K562 (cell line): ENCODE measurements around the gene CCND3. TPM values are rescaled to one million over a fixed set of nuclear protein-coding genes. Genes with fewer than 3 reads are reported as not detected.
A peak's percentile ranks its signal among the peaks of the same experiment; 100 is the strongest.

Source experiments
- BRF1 ChIP-seq: IDR thresholded peaks from 3 replicates; pipeline ENCODE4 v1.6.1; 2011; ENCODE audit warnings: borderline replicate concordance, mild to moderate bottlenecking; ENCODE audit not compliant: insufficient read length; ENCODE audit errors: extremely low read depth
- HMG20B ChIP-seq: fragments of 250-450 bp; sonication (Bioruptor Pico); IDR thresholded peaks from 2 replicates; pipeline ENCODE4 v1.5.0; 2021; ENCODE audit warnings: mild to moderate bottlenecking
- HMGXB4 ChIP-seq: sonication (generic); formaldehyde crosslinking; IDR thresholded peaks from 2 replicates; pipeline ENCODE4 v1.8.1; 2023; ENCODE audit warnings: mild to moderate bottlenecking, missing genetic modification reagents
- MXI1 ChIP-seq: IDR thresholded peaks from 2 replicates; pipeline ENCODE4 v1.6.1; 2011; ENCODE audit warnings: low read depth, mild to moderate bottlenecking, improper control_type of control experiment, low read length
- PCBP2 ChIP-seq: fragments of 200-400 bp; formaldehyde crosslinking; IDR thresholded peaks from 2 replicates; pipeline ENCODE4 v1.6.1; 2018; ENCODE audit warnings: low read length, low read depth, mild to moderate bottlenecking, moderate library complexity; ENCODE audit not compliant: poor library complexity, severe bottlenecking
- PTTG1 ChIP-seq: fragments of 450-650 bp; IDR thresholded peaks from 2 replicates; pipeline ENCODE4 v1.6.1; 2016; ENCODE audit warnings: low read depth, mild to moderate bottlenecking, missing genetic modification characterization, missing compliant biosample characterization
- THAP12 ChIP-seq: fragments of 250-450 bp; sonication (Bioruptor Pico); IDR thresholded peaks from 2 replicates; pipeline ENCODE4 v1.9.0; 2021; ENCODE audit warnings: mild to moderate bottlenecking, inconsistent platforms
- U2AF2 ChIP-seq: fragments of 200-400 bp; formaldehyde crosslinking; optimal IDR thresholded peaks from 2 replicates; pipeline ENCODE3; 2017; ENCODE audit warnings: low read depth, mild to moderate bottlenecking, low read length
- ZNF316 ChIP-seq: fragments of 450-650 bp; IDR thresholded peaks from 2 replicates; pipeline ENCODE4 v1.6.1; 2016
- ZNF407 ChIP-seq: fragments of 450-650 bp; IDR thresholded peaks from 2 replicates; pipeline ENCODE4 v1.6.1; 2016; ENCODE audit warnings: low read depth
- ZNF592 ChIP-seq: fragments of 450-650 bp; IDR thresholded peaks from 2 replicates; pipeline ENCODE4 v1.6.1; 2017; ENCODE audit warnings: antibody characterized with exemption, mild to moderate bottlenecking
- ZNF785 ChIP-seq: fragments of 250-450 bp; sonication (Bioruptor Pico); IDR thresholded peaks from 2 replicates; pipeline ENCODE4 v1.4.0; 2020; ENCODE audit warnings: mild to moderate bottlenecking
- polyA plus RNA-seq, 8 experiments: library from polyadenylated mRNA; depleted of rRNA in 4 of 8; stranded (reverse) in 5 of 8; unstranded in 3 of 8; fragments of >200 nt; fragmentation: Nextera tagmentation in 2 of 8; fragmentation: Illumina TruSeq in 1 of 8; extraction: Ambion mirVana in 2 of 8; extraction: Trizol in 1 of 8; gene quantifications; 2 replicates each; pipeline versions ENCODE4 v1.2.1 to v1.2.3, GENCODE V29; 2011 to 2014; ENCODE audit warnings: inconsistent platforms in 1 of 8, missing spikeins in 1 of 8
- total RNA-seq, 7 experiments: library from RNA; depleted of rRNA in 6 of 7; stranded (reverse); fragments of >200 nt in 6 of 7; fragmentation: Illumina TruSeq in 2 of 7; extraction: Trizol in 2 of 7; gene quantifications; 2 replicates each; pipeline versions ENCODE4 v1.2.1 to v1.2.3, GENCODE V29; 2011 to 2021; ENCODE audit warnings: low replicate concordance in 1 of 7

CCND3 gene
- total and polyA plus RNA-seq, 9 of the 15 experiments (the other 6 are each of a cell fraction or from before 2014, with no cell fraction given): 21.5 to 204 (median 97.4) TPM

GRCh38 chr6:41957117-41957516, 15.5 kb upstream of the CCND3 start (continued):
- no peak for TF ChIP-seq PCBP2
- TF ChIP-seq THAP12: no peak
- TF ChIP-seq U2AF2: no peak
- TF ChIP-seq ZNF592: peak; percentile 64
- no peak for TF ChIP-seq PTTG1 (tag)
- TF ChIP-seq ZNF316: no peak
- TF ChIP-seq ZNF407: no peak
- TF ChIP-seq MXI1: no peak
- no peak for TF ChIP-seq HMGXB4 (CRISPR knock-in tag)
- no peak for TF ChIP-seq BRF1
- no peak for TF ChIP-seq HMG20B (CRISPR knock-in tag)
- TF ChIP-seq ZNF785 (CRISPR knock-in tag): no peak
